CD4-positive, alpha-beta T cell treated with Interleukin-15 for 1 hour (primary cell): ENCODE measurements around the gene DEFB127.
"Not testable (repeated sequence)": the region's sequence is repeated elsewhere in the genome, so short reads cannot be mapped to it uniquely, and the experiment has no call there.

Experiments used
- DNase-seq: peaks from one replicate; pipeline ENCODE4 v3.0.0-alpha.2; 2020

The DEFB127 gene, protein sequence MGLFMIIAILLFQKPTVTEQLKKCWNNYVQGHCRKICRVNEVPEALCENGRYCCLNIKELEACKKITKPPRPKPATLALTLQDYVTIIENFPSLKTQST

DNA sequence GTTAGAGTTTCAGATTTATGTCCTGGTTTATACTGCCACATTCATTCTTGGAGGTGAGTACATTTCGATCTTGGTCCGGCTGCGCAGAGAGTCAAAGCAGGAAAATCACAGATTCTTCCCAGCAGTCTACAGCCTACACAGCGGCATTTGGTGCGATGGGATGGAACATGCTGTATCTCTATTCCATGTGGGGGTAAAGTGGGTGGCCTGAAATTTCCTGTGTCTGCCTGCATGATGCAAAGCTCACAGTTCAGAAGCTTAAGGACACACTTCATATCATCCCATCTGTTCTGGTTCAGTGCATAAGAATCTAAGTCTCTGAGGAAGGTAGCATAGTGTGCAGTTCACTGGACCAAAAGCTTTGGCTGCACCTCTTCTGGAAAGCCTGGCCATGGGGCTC, at the start of gene DEFB127:
DEFB127 (plus strand) TSS at position 301 of the 400 bp plus-strand sequence; CDS start at position 392, 91 bp downstream.
- DNase-seq: no peak

- no peak for DNase-seq
Observed at GRCh38 chr20:112396-112795, 44.9 kb upstream of the DEFB127 start.

- DNase-seq: no peak
Observed at GRCh38 chr20:117518-117917, 39.7 kb upstream of the DEFB127 start.

DNA sequence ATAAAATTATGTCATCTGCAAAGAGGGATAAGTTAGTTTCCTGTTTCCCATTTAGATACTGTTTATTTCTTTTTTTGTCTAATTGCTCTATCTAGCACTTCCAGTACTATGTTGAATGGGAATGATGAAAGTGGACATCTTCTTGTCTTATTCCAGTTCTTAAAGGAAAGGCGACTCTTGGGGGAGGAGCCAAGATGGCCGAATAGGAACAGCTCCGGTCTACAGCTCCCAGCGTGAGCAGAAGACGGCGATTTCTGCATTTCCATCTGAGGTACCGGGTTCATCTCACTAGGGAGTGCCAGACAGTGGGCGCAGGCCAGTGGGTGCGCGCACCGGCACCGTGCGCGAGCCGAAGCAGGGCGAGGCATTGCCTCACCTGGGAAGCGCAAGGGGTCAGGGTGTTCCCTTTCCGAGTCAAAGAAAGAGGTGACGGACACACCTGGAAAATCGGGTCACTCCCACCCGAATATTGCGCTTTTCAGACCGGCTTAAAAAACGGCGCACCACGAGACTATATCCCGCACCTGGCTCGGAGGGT, 27.4 kb upstream of the DEFB127 start:
- not testable (repeated sequence) for DNase-seq

GRCh38 chr20:137668-138490, 19.4 kb upstream of the DEFB127 start:
- no peak for DNase-seq

DNA sequence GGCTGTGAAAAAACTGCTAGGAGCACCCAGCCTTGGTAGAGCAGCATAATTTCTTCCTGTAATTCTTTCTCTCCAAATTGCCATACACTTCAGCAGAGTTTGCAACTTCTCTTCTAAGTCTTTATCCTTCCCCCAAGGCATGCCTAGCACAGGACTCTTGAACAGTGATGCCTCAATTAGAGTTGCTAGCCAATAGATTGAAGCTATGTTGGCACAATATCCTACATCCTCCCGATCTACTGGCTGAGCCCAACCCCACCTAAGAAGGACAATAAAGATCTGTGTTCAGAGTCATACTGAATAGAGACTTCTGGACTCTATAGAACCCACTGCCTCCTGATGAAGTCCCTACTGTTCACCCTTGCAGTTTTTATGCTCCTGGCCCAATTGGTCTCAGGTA, 15.0 kb upstream of the DEFB127 start, which contains the start of gene DEFB126:
DEFB126 (plus strand) TSS at position 301 of the 400 bp plus-strand sequence; CDS start at position 340, 39 bp downstream.
- no peak for DNase-seq

GRCh38 chr20:145877-146276, 11.4 kb upstream of the DEFB127 start:
- no peak for DNase-seq

DNA sequence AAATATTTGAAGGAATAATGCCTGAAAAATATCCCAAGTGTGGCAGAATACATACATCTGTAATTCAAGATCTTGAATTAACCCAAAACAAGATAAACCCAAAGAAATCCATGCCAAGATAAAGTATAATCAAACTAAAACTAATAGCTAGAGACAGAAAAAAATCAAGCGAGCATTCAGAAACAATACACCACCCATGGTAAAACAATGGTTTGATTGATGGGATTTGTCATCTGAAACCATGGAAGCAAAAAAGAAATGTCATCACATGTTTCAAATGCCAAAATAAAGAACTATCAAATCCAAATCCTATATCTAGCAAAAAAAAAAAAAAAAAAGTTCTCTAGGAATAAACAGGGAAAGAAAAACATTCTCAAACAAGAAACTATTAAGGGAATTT, 5.1 kb upstream of the DEFB127 start:
- DNase-seq: no peak

DNA sequence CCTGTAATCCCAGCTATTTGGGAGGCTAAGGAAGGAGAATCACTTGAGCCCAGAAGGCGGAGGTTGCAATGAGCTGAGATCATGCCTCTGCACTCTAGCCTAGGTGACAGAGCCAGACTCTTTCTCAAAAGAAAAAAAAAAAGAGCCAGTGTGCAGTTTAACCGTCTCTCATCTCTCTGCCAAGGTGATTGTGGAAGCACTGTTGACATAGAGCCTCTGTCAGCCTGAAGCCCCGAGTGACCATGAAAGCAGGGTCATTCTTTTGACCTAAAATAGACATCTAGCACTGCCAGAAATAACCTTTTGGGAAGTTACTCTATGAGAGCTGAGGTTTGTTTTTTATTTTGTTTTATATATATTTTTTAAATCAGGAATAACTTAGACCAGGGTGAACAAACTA, 7.4 kb downstream of the DEFB127 start:
- DNase-seq: no peak

DNA sequence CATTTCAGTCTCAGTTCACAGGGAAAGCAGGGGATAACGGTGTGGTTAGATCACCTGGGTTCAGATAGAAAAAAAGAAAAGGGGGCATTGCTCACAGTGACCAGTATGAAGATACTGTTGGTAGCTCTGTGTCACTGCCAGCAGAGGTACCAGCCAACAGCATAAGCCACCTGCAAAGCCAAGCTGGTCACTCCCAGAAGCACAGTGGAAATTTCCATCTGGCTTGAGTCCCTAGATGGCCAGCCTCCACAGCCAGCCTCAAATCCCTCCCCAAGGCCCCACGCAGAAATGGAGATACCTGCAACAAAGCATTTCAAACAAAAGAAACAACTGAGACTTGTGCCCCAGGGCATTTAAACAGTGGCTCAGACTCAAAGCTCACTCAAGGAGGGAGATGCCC, 11.6 kb downstream of the DEFB127 start:
- DNase-seq: no peak

DNA sequence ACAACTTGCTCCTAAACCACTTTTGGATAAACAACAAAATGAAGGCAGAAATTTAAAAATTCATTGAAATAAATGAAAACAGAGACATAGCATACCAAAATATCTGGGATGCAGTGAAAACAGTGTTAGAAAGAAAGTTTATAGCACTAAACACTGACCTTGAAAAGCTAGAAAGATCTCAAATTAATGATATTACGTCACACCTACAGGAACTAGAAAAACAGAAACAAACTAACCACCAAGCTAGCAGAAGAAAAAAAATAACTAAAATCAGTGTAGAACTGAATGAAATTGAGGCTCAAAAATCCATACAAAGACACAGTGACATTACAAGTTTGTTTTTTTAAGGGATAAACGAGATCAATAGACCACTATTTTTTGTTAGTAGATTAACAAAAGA, 27.0 kb downstream of the DEFB127 start:
- DNase-seq: no peak

DNA sequence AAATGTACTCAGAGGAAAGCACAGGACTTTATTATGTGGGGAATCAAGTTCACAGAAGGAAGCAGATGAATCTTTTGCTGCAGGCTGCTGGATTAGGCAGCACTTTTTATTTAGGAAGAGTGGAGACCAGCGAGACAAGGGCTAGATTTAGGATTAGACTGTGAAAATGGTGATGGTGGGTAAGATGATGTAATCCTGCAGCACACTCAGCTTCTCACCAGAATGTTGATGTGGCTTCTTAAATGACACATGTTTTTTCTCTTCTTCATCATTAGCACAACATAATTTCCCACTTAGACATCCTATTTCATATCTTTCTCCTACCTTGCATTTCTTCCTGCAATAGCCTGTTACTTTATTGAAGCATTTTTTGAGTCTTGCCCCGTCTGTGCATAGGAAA, 30.5 kb downstream of the DEFB127 start:
- DNase-seq: no peak

DNA sequence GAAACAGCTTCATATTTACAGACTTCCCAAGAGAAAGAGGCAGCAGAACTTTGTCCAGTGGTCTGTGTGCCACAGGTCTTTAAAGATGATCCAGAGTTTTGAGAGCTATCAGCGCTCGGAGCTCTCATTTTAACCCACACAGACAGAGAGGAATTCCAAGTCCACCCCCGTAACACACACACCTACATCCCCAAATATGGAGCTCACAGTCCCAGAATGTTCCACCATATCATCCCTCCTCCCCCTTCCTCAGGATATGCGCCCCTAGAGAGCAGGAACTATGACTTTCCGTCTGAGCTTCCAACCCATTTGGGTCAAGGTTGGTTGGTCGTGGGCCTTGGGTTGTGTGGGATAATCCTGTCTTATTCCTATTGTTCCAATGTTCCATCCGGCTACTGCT, 32.4 kb downstream of the DEFB127 start, which contains the start of gene DEFB128:
DEFB128 (minus strand) TSS at position 101 of the 400 bp plus-strand sequence; CDS start at position 13, 88 bp downstream.
- no peak for DNase-seq

GRCh38 chr20:198225-198624, 41.0 kb downstream of the DEFB127 start:
- no peak for DNase-seq

- DNase-seq: no peak
Observed at GRCh38 chr20:199996-200395, 42.7 kb downstream of the DEFB127 start.

DNA sequence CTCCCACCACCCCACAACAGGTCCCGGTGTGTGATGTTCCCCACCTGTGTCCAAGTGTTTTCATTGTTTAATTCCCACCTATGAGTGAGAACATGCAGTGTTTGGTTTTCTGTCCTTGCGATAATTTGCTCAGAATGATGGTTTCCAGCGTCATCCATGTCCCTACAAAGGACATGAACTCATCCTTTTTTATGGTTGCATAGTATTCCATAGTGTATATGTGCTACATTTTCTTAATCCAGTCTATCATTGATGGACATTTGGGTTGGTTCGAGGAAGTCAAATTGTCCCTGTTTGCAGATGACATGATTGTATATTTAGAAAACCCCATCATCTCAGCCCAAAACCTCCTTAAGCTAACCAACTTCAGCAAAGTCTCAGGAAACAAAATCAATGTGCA, 46.4 kb downstream of the DEFB127 start:
- DNase-seq: not testable (repeated sequence)
